ENCODE measurements around the gene KRTAP4-5.
"Not testable (repeated sequence)": the region's sequence is repeated elsewhere in the genome, so short reads cannot be mapped to it uniquely, and the experiment has no call there.

KRTAP4-5 gene

DNA sequence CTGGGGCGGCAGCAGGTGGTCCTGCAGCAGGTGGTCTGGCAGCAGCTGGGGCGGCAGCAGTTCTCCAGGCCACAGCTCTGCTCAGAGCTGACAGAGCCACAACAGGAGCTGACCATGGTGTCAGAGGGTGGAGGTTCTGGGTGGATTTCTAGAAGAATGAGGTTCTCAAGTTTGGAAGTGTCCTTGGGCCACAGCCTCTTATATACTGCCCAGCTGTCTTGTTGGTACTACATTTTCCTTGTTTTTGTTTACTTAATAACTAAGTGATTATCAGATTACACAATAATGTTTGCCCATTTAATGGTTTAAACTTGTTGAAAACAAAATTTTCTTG is at the start of gene KRTAP4-5:
Gene KRTAP4-5 (minus strand): TSS at position 174 of the 334 bp plus-strand sequence. CDS start 58 bp downstream, at position 116.
- DNase-seq (ENCODE audit: low read depth), result no peak

DNA sequence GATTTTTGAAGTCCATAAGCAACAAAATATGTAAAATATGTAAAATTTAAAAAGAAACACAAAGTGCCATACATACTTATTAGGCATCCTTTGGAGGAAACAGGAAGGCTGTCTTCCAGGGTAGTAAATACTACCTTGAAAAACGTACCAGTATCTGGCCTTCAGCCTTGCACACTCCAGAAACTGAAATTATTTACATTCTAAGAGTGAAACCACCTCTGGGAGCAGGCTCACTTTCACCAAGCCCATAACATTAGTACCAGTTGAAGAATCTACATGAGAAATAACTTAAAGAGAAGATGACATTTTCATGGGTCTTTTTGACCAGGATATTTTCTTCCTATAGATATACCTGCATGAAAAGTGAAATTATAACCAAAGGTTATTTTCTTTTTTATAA is 46.4 kb upstream of the KRTAP4-5 start:
- DNase-seq (ENCODE audit: low read depth), result no peak

DNA sequence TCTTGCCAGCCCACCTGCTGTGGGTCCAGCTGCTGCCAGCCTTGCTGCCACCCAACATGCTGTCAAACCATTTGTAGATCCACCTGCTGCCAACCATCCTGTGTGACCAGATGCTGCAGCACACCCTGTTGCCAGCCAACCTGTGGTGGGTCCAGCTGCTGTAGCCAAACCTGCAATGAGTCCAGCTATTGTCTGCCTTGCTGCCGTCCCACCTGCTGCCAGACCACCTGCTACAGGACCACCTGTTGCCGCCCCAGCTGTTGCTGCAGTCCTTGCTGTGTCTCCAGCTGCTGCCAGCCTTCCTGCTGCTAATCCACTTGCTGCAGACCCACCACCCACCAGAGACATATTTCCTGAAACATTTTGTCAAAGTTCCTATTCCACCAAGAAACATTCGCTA is 40.7 kb upstream of the KRTAP4-5 start:
- no peak for DNase-seq (ENCODE audit: low read depth)

DNA sequence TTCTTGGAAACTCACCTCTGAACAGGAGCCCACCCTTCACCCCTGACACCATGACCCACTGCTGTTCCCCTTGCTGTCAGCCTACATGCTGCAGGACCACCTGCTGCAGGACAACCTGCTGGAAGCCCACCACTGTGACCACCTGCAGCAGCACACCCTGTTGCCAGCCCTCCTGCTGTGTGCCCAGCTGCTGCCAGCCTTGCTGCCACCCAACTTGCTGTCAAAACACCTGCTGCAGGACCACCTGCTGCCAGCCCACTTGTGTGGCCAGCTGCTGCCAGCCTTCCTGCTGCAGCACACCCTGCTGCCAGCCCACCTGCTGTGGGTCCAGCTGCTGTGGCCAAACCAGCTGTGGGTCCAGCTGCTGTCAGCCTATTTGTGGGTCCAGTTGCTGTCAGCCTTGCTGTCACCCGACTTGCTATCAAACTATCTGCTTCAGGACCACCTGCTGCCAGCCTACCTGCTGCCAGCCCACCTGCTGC is 40.3 kb upstream of the KRTAP4-5 start, which contains the start of gene KRTAP9-1:
Gene KRTAP9-1 (plus strand): TSS at position 51 of the 482 bp plus-strand sequence. CDS start 0 bp downstream, at position 51.
- DNase-seq (ENCODE audit: low read depth), result not testable (repeated sequence)

DNA sequence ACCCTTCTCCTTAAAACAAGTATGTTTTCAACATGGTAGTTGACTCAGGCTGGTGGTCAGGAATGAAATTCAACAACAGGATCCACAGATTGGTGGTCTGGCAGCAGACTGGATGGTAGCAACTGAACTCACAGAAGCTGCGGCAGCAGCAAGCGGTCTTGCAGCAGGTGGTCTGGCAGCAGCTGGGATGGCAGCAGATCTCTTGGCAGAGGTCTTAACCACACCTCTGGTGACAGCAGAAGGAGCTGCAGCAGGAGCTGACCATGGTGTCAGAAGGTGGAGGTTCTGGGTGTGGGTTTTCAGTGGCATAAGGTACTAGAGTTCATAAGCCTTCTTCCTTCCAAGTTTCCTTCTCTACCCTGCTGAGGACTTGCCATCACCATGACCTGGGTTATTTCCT is 37.2 kb upstream of the KRTAP4-5 start:
- no peak for DNase-seq (ENCODE audit: low read depth)

DNA sequence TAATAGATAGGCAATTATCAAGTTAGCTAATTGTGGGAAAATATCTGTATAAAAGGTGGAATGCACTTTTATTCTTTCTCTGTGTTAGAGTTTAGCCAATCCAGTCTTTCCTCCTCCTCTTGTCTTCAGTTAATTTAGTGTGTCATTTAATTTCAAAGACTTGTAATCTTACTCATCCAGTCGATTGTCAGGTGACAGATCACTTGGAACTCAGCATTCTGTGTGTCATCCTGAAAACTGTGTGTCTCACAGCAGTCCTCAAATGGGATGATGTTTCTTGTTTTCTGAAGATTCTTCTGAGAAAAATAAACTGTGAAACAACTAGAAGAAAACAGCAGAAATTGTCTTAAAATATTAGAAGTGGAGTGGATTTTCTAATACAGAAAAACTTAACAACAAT is 35.4 kb upstream of the KRTAP4-5 start:
- no peak for DNase-seq (ENCODE audit: low read depth)

DNA sequence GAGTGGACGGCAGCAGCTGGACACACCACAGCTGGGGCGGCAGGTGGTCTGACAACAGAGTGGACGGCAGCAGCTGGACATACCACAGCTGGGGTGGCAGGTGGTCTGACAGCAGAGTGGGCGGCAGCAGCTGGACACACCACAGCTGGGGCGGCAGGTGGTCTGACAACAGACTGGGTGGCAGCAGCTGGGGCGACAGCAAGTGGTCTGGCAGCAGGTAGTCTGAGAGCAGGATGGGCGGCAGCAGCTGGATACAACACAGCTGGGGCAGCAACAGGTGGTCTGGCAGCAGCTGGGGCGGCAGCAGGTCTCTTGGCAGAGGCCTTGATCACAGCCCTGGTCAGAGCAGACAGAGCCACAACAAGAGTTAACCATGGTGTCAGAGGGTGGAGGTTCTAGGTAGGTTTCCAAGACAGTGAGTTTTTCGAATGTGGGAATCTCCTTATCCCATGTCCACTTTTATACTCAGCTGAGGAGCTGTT is 34.9 kb upstream of the KRTAP4-5 start, which contains the start of gene KRTAP4-1:
Gene KRTAP4-1 (minus strand): TSS at position 432 of the 482 bp plus-strand sequence. CDS start 57 bp downstream, at position 375.
- DNase-seq (ENCODE audit: low read depth), result no peak

DNA sequence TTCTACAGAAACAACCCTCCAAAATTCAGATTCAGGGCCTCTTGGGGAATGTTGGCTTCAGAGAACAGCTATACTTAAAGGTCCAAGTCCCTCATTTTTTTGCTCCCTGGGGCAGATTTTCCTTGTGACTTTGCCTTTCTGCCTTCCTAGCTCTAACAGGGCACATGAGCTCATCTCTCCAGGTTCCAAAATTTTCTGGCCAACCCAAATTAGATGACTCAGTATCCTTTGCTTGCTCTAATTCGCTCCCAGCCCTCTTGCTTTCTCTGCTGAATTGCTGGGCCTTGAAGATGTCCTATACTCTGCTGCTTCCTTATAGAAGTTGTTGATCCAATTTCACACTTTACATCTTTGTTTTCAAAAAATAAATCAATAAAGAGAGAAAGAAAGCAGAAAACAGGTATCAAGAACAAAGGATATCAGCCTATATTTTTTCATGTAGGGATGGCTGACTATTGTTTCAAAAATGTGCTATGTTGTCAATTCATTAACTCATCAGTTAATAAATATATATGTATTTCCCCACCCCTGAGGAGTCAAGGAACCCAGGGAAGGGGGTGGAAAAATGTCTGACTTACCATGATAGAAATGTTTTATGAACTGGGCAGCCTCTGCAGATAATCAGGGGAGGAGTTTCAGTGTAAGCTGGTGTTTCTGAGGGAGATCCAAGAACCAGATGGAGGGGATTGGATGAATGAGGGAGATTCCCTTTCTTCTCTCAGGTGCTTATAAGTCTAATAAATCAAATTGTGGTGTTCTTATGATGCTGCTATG is 29.4 kb upstream of the KRTAP4-5 start:
- DNase-seq (ENCODE audit: low read depth), result no peak

DNA sequence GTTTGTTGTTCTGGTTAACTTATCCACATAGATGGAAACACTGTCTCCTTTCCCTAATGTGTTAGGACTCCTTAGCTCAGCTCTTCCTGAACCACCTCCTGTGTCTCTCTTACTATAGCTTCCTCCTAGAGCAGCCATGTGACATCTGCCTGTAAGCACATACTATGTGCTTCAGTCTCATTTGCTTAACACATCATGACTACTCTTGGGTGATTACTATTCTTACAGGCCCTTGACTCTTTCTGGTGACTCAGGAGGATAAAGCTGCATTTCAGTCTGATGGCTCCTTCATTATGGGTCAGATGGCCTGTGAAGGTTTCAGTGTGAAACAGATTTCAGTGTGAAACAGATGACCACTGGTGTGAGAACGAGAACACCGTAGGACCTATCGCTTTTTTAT is 28.7 kb upstream of the KRTAP4-5 start:
- no peak for DNase-seq (ENCODE audit: low read depth)

DNA sequence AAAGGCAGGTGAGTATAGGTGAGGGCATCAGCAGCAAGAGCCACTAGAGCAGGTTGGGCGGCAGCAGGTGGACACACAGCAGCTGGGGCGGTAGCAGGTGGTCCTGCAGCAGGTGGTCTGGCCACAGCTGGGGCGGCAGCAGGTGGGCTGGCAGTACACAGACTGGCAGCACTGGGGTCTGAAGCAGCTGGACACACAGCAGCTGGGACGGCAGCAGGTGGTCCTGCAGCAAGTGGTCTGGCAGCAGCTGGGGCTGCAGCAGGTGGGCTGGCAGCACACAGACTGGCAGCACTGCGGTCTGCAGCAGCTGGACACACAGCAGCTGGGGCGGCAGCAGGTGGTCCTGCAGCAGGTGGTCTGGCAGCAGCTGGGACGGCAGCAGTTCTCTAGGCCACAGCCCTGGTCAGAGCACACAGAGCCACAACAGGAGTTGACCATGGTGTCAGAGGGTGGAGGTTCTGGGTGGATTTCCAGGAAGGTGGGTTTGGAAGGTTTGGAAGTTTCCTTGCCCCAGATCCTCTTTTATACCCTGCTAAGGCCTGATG is 28.2 kb upstream of the KRTAP4-5 start, which contains the start of gene KRTAP4-2:
Gene KRTAP4-2 (minus strand): TSS at position 495 of the 545 bp plus-strand sequence. CDS start 57 bp downstream, at position 438.
- no peak for DNase-seq (ENCODE audit: low read depth)

DNA sequence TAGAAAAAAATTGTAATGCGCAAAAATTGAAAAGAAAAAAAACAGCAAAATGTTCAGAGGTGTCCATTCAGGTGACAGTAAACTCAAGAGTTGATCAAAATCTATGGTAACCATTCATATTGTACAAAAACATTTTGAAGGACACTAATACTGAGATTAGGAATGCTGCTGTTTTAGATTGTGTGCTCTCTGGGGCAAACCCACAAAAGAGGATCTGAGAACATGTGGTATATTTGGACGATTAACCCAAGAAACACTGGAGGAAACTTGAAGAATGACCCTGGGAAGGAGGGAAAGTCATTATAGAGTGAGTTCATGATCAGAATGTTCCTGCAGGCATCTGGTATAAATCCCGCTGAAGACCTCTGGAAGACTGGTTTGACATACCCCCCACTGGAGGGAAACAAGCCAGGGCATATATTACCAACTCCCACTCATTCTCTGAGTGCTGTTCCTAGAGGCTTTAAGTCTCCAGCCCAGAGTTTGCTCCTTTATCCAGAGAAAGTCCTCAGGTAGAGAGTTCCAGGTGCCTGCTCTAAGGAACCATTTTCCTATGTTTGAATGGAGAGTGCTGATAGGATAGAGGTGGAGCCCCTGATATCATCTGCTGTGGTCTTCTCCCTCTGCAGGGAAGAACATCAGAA is 27.2 kb upstream of the KRTAP4-5 start:
- DNase-seq (ENCODE audit: low read depth), result no peak

DNA sequence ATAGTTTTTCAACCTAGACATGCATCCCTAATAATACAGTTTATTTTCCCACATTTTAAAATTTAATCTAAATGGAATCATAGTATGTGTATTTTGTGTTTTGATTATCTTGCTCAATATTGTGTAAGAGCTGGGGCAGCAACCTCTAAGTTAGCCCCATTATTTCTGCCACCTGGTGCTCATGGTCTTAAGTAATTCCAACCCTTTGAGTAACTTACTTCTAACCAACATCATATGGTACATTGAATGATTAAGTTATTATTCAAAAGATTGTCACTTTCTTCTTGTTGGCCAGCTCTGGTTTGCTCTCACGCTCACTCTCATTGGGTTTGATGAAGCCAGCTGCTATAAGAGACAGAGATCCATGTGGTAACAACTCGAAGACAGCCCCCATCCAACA is 22.3 kb upstream of the KRTAP4-5 start:
- DNase-seq (ENCODE audit: low read depth), result no peak

DNA sequence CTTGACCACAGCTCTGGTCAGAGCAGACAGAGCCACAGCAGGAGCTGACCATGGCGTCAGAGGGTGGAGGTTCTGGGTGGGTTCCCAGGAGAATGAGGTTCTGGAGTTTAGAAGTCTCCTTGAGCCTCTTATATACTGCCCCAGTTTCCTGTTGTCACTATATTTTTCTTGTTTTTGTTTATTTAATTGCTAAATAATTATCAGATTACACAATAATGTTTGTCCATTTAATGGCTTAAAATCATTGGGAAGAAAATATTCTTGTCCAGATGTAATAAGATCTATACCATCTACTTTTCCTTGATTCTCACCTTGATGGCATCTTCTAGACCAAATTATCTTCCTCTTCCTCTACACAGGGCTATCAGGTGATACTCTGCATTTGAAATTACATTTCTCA is 18.5 kb upstream of the KRTAP4-5 start, which contains the start of gene KRTAP4-3:
Gene KRTAP4-3 (minus strand): TSS at position 101 of the 400 bp plus-strand sequence. CDS start 49 bp downstream, at position 52.
- no peak for DNase-seq (ENCODE audit: low read depth)

DNA sequence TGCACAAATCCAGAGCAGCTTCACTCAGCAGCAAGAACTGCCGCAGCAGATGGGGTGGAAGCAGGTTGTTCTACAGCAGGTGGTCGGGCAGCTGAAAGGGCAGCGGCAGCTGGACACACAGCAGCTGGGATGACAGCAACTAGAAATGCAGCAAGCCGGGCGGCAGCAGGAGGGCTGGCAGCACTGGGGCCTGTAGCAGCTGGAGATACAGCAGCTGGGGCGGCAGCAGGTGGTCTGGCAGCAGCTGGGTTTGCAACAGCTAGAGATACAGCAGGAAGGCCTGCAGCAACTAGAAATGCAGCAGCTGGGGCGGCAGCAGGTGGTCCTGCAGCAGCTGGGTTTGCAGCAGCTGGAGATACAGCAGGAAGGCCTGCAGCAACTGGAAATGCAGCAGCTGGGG is 17.9 kb upstream of the KRTAP4-5 start:
- no peak for DNase-seq (ENCODE audit: low read depth)

DNA sequence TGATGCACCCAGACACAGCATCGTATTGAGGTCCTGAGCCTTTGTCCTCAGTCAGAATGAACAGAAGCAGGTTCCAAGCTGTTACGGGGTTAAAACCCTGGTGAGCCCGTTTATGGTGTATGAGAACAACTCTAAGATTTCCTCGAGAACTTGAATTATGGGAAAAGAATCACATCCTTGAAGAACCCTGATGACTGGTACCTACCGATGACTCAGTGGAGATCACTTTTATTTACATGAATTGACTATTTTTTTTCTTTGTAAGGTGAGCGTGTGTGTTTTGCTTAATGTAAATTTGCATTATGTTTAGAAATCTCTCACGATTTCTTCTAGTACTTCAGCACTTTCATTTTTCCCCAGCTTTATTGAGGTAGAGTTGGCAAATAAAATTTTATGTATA is 14.2 kb upstream of the KRTAP4-5 start:
- DNase-seq (ENCODE audit: low read depth), result no peak

DNA sequence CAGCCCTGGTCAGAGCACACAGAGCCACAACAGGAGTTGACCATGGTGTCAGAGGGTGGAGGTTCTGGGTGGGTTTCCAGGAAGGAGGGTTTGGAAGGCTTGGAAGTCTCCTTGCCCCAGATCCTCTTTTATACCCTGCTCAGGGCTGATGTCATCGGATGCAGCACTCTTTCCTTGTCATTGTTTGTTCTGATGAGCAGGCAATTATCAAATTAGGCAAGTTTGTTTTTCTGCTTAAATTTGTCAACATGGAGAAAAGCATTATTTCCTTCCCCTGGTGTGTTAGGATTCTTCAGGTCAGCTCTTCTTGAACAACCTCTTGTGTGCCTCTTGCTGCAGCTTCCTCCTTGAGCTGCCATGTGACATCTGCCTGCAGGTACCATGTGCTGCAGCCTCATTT is 11.0 kb upstream of the KRTAP4-5 start, which contains the start of gene KRTAP4-4:
Gene KRTAP4-4 (minus strand): TSS at position 101 of the 400 bp plus-strand sequence. CDS start 57 bp downstream, at position 44.
- DNase-seq (ENCODE audit: low read depth), result no peak

DNA sequence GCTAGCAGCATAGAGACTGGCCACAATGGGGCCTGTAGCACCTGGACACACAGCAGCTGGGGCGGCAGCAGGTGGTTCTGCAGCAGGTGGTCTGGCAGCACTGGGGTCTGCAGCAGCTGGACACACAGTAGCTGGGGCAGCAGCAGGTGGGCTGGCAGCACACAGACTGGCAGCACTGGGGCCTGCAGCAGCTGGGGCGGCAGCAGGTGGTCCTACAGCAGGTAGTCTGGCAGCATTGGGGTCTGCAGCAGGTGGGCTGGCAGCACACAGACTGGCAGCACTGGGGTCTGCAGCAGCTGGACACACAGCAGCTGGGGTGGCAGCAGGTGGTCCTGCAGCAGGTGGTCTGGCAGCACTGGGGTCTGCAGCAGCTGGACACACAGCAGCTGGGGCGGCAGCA is 10.6 kb upstream of the KRTAP4-5 start:
- not testable (repeated sequence) for DNase-seq (ENCODE audit: low read depth)

DNA sequence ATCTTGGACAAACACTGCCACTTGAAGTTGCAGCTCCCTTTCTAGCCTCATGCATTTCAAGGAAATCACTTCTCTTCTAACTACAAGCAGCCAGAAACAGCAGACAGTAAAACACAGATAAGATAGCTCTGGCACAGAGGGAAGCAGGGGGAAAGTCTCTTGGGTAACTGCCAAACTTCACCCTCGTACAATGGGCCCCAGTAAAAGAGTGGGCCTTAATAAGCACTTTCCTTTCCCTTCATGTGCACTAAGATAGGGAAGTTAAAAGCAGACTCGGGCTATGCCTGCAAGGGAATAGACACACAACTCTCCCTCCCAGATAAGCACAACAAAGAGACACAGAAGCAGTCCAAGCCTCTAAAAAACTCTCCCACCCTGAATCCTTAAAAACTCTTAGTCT is 4.2 kb upstream of the KRTAP4-5 start:
- DNase-seq (ENCODE audit: low read depth), result no peak

DNA sequence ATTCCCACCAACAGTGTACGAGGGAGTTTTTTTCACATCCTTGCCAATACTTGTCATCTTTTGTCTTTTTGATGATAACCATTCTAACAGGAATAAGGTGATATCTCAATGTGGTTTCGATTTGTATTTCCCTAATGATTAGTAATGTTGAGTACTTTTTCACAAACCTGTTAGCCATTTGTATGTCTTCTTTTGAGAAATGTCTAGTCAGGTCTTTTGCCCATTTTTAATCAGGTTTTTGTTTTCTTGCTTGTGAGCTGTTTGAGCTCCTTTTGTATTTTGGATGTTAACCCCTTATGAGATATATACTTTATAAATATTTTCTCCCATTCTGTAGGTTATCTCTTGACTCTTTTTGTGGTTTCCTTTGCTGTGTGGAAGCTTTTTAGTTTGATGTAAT is 1.9 kb upstream of the KRTAP4-5 start:
- no peak for DNase-seq (ENCODE audit: low read depth)

DNA sequence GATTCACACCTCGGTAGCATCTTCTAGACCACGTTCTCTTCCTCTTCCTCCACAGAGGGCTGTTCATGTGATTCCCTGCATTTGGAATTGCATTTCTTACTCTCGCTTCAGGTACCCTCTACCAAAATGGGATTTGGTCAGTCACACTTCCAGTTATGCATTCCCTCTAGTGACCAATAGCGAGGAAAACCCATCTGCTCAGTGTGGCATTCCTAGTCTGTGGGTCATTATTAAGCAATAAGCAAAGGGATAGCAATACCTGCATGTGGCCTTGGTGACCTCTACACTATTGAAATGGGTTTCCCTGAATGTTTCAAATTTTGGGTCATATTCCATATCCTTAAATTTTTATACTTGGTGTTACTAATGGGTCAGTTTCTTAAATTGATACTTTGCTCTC is 401 bp upstream of the KRTAP4-5 start:
- no peak for DNase-seq (ENCODE audit: low read depth)

DNA sequence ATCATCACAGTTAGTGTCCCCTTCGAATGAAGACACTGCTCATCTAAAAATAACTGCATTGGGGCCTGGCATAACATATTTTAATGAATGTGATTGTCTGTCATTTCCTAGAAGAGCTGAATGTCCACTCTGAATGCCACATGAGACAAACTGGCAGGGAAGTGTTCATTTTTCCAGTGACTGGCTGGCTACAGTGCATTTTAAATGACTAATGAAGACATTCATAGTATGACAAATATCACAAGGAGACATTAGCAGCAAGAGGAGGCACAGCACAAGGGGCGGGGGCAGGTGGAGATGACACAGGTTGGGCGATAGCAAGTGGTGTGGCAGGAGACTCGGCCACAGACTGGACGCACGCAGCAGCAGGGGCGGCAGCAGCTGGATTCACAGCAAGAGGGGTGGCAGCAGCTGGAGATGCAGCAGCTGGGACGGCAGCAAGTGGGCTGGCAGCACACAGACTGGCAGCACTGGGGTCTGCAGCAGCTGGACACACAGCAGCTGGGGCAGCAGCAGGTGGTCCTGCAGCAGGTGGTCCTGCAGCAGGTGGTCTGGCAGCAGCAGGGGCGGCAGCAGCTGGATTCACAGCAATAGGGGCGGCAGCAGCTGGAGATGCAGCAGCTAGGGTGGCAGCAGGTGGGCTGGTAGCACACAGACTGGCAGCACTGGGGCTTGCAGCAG is 514 bp downstream of the KRTAP4-5 start:
- not testable (repeated sequence) for DNase-seq (ENCODE audit: low read depth)
